Measurements from ENCODE around the gene CFAP77. TPM values are rescaled to one million over a fixed set of nuclear protein-coding genes. Genes with fewer than 3 reads are reported as not detected.

Gene CFAP77
- total and polyA plus RNA-seq, 2 donors from 2014 or later = 0.50 TPM; not detected in 1

DNA sequence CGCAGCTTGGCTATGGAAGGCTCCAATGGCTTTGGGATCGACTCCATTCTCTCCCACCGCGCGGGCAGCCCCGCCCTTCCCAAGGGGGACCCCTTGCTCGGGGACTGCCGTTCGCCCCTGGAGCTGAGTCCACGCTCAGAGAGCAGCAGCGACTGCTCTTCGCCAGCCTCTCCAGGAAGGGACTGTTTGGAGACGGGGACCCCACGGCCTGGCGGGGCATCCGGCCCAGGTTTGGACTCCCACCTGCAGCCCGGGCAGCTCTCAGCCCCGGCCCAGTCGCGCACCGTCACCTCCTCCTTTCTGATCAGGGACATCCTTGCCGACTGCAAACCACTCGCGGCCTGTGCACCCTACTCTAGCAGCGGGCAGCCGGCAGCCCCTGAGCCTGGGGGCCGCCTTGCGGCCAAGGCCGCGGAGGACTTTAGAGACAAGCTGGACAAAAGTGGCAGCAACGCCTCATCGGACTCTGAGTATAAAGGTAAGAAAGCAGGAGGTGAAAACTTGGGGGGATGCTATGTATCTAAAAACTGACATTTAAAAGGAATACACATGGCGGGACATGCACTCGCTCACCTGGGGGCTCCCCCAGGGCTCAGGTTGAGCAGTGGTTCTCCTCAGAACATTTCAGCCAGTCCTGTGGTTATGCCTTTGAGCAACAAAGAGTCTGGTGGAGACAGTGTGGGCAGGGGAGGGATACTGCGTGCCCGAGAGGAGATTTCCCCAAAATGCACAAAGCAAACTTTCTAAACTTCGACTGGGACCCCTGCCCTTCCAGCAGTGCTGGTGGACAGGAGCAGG is 173.0 kb downstream of the CFAP77 start:
- no peaks in the 10 kb centered on the region for H3K36me3 ChIP-seq (ENCODE audit: control insufficient read depth in 2 of 3, insufficient read depth in 3 of 3, low read length in 3 of 3)
- H3K4me3 ChIP-seq (ENCODE audit: low read length in 3 of 3) = no peak overlapping the region
- peaks cover 0 to 4% (median 0%) of the 10 kb centered on the region in 3 donors for H3K4me1 ChIP-seq (ENCODE audit: control insufficient read depth in 2 of 3, insufficient read depth in 2 of 3, low read depth in 1 of 3, low read length in 3 of 3)
- no peaks in the 10 kb centered on the region for H3K9me3 ChIP-seq (ENCODE audit: control insufficient read depth in 2 of 3, insufficient read depth in 1 of 3, low read length in 3 of 3)
- peaks cover 70% of the 10 kb centered on the region for H3K27me3 ChIP-seq (ENCODE audit: control insufficient read depth, insufficient read depth, low read length)
- TF ChIP-seq, protein P1, sequence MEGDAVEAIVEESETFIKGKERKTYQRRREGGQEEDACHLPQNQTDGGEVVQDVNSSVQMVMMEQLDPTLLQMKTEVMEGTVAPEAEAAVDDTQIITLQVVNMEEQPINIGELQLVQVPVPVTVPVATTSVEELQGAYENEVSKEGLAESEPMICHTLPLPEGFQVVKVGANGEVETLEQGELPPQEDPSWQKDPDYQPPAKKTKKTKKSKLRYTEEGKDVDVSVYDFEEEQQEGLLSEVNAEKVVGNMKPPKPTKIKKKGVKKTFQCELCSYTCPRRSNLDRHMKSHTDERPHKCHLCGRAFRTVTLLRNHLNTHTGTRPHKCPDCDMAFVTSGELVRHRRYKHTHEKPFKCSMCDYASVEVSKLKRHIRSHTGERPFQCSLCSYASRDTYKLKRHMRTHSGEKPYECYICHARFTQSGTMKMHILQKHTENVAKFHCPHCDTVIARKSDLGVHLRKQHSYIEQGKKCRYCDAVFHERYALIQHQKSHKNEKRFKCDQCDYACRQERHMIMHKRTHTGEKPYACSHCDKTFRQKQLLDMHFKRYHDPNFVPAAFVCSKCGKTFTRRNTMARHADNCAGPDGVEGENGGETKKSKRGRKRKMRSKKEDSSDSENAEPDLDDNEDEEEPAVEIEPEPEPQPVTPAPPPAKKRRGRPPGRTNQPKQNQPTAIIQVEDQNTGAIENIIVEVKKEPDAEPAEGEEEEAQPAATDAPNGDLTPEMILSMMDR (IDR thresholded peaks at IDR 0.05; ENCODE audit: borderline replicate concordance, extremely low read depth, insufficient read depth) = no peak
- FAIRE-seq (no peak), DNase-seq (no peak)
- H3K9ac ChIP-seq (ENCODE audit: low read length in 3 of 3) = no peak overlapping the region
- intact Hi-C loops (cut with DNase I) = no loop called here
- no peak overlapping the region for H3K27ac ChIP-seq (ENCODE audit: low read depth in 2 of 2, low read length in 2 of 2)

DNA sequence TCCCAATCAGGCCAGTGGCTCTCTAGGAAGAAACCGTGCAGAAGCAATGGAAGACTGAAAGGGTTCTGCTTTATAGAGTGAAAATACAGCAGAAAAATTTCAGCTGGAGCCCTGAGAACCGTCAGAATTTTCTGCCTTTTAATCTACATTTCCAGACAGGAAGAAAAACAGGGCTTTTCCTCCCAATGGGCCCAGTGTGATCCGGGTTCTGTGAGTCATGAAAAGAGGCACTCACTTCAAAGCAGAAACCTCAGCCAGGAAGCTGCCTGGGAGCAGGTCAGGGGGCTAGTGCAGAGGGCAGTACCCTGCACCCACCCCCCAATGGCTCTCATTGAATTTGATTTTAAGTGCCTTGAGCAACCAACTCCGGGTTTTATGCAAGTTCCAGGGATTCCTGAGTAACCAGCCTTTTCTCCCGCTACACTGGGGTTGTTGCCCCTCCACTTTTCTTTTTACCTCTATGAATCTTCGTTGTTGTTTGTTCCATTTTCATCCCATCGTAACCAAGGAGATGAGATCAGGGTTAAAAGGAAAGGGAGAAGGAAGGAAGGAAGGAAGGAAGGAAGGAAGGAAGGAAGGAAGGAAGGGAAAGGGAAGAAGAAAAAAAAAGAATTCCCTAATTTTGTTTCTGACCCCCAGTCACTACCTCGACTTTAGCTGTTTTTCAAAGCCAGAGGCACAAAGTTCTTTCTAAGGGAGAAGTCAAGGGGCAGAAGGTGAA is 173.7 kb downstream of the CFAP77 start:
- FAIRE-seq (no peak), DNase-seq (no peak)
- Histone ChIP-seq H3K36me3 (ENCODE audit: control insufficient read depth in 2 of 3, insufficient read depth in 3 of 3, low read length in 3 of 3) (no peaks in the 10 kb centered on the region), H3K9ac (ENCODE audit: low read length in 3 of 3) (no peak overlapping the region), H3K27me3 (ENCODE audit: control insufficient read depth, insufficient read depth, low read length) (peaks cover 69% of the 10 kb centered on the region), H3K4me3 (ENCODE audit: low read length in 3 of 3) (no peak overlapping the region), H3K27ac (ENCODE audit: low read depth in 2 of 2, low read length in 2 of 2) (no peak overlapping the region), H3K9me3 (ENCODE audit: control insufficient read depth in 2 of 3, insufficient read depth in 1 of 3, low read length in 3 of 3) (no peaks in the 10 kb centered on the region), H3K4me1 (ENCODE audit: control insufficient read depth in 2 of 3, insufficient read depth in 2 of 3, low read depth in 1 of 3, low read length in 3 of 3) (peaks cover 0 to 4% (median 0%) of the 10 kb centered on the region in 3 donors)
- intact Hi-C loops (cut with DNase I) = no loop called here
- TF ChIP-seq, protein P1 (IDR thresholded peaks at IDR 0.05; ENCODE audit: borderline replicate concordance, extremely low read depth, insufficient read depth) = no peak

DNA sequence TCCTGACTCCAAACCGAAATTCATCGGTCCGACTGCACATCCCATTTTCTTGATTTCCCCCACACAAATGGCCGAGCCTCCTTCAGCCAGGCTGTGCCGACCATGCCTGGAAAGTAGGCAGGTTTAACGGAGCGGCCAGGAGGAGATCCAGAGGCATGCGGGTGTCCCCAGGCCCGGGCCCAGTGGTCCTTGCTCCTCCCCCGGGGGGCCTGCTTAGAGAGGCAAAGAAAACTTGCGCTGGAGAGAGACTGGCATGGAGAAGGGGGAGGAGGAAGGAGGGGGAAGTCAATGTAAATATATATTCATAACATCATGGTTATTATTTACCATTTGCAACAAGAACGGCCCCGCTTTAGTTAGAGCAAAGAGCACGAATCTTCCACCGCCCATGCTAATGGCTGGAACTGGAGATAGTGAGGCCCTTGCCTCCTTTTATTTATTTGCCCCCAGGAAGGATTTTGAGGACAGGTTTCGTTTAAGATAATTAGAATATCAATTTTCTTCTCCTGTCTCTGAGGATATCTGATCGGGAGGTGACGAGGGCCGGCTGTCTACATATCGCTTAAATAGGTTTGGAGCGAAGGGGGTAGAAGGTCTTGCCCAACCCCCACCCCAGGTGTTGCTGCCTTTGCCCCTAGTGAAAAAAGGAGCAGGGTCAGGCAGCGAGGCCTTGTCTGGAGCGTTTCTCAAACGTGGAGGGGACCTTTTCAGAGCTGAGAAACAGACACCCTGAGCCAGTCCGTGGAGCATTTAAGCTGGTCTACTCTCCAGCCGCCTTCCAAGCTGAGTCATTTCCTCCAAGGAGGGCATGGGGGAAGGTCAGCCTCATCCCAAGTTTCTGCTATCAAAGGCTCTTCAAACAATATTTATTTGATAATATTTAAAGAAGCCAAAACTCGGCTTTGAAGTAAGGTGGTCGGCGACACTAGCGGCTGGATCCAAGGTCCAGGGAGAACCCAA is 174.9 kb downstream of the CFAP77 start:
- no peak for DNase-seq
- Histone ChIP-seq H3K9ac (ENCODE audit: low read length in 3 of 3) (no peak overlapping the region), H3K27me3 (ENCODE audit: control insufficient read depth, insufficient read depth, low read length) (peaks cover 64% of the 10 kb centered on the region), H3K27ac (ENCODE audit: low read depth in 2 of 2, low read length in 2 of 2) (no peak overlapping the region), H3K4me3 (ENCODE audit: low read length in 3 of 3) (no peak overlapping the region), H3K36me3 (ENCODE audit: control insufficient read depth in 2 of 3, insufficient read depth in 3 of 3, low read length in 3 of 3) (no peaks in the 10 kb centered on the region), H3K9me3 (ENCODE audit: control insufficient read depth in 2 of 3, insufficient read depth in 1 of 3, low read length in 3 of 3) (no peaks in the 10 kb centered on the region), H3K4me1 (ENCODE audit: control insufficient read depth in 2 of 3, insufficient read depth in 2 of 3, low read depth in 1 of 3, low read length in 3 of 3) (peaks cover 0 to 4% (median 0%) of the 10 kb centered on the region in 3 donors)
- no peak for FAIRE-seq
- TF ChIP-seq, protein P1 (IDR thresholded peaks at IDR 0.05; ENCODE audit: borderline replicate concordance, extremely low read depth, insufficient read depth) = no peak
- intact Hi-C loops (cut with DNase I) = no loop called here
